Keratinocyte (primary cell): Measurements from ENCODE around the gene BLNK. TPM values are rescaled to one million over a fixed set of nuclear protein-coding genes. Genes with fewer than 3 reads are reported as not detected.

Experiments used
- DNase-seq: peaks from one replicate; pipeline ENCODE4 v3.0.0-alpha.2; 2011; ENCODE audit warnings: low read depth, missing footprints, low spot score
- FAIRE-seq: peaks from 2 replicates; lab custom pipeline; 2011; peaks lifted over from hg19 to GRCh38; lab: Jason Lieb, UNC
- H2AFZ ChIP-seq: 2 replicates; pipeline ENCODE4 v1.6.0; 2012; ENCODE audit warnings: low read length, control low read depth, inconsistent platforms; ENCODE audit not compliant: control insufficient read depth
- H3K27ac ChIP-seq: 2 replicates; pipeline ENCODE4 v1.5.1; 2011; ENCODE audit warnings: low read length; ENCODE audit not compliant: control insufficient read depth, insufficient read depth
- H3K27me3 ChIP-seq: 3 replicates; pipeline ENCODE4 v1.6.0; 2011; ENCODE audit warnings: low read length; ENCODE audit not compliant: control insufficient read depth, insufficient read depth; ENCODE audit errors: extremely low read depth
- H3K36me3 ChIP-seq, 2 experiments: 2 replicates in 1 of 2; 3 replicates in 1 of 2; pipeline ENCODE4 v1.5.1; 2011; ENCODE audit warnings: low read length in 2 of 2, mild to moderate bottlenecking in 1 of 2; ENCODE audit not compliant: control insufficient read depth in 2 of 2, insufficient read depth in 2 of 2; ENCODE audit errors: extremely low read depth in 1 of 2
- H3K4me1 ChIP-seq: 3 replicates; pipeline ENCODE4 v1.5.1; 2011; ENCODE audit warnings: low read length; ENCODE audit not compliant: control insufficient read depth, insufficient read depth; ENCODE audit errors: extremely low read depth
- H3K4me2 ChIP-seq: 3 replicates; pipeline ENCODE4 v1.6.0; 2011; ENCODE audit warnings: low read depth, low read length; ENCODE audit not compliant: control insufficient read depth, insufficient read depth; ENCODE audit errors: extremely low read depth
- H3K4me3 ChIP-seq, 3 experiments: fragments of 200-600 bp in 1 of 3; sonication (generic) in 1 of 3; 2 replicates in 2 of 3; 3 replicates in 1 of 3; pipeline ENCODE4 v1.5.1; 2011 to 2016; ENCODE audit warnings: low read length in 3 of 3, mild to moderate bottlenecking in 3 of 3, control low read depth in 2 of 3, inconsistent platforms in 1 of 3, low read depth in 1 of 3, mixed read lengths in 1 of 3, mixed run types in 1 of 3, moderate library complexity in 1 of 3; ENCODE audit not compliant: control insufficient read depth in 2 of 3, insufficient read depth in 2 of 3; ENCODE audit errors: extremely low read depth in 1 of 3
- H3K79me2 ChIP-seq: 2 replicates; pipeline ENCODE4 v1.6.0; 2012; ENCODE audit warnings: low read length; ENCODE audit not compliant: control insufficient read depth, insufficient read depth
- H3K9ac ChIP-seq: 3 replicates; pipeline ENCODE4 v1.6.0; 2011; ENCODE audit warnings: low read length; ENCODE audit not compliant: control insufficient read depth, insufficient read depth; ENCODE audit errors: extremely low read depth
- H3K9me1 ChIP-seq: 3 replicates; pipeline ENCODE4 v1.6.0; 2011; ENCODE audit warnings: low read length; ENCODE audit not compliant: control insufficient read depth, insufficient read depth; ENCODE audit errors: extremely low read depth
- H3K9me3 ChIP-seq: 2 replicates; pipeline ENCODE4 v1.5.1; 2012; ENCODE audit warnings: low read depth, low read length; ENCODE audit not compliant: control insufficient read depth
- H4K20me1 ChIP-seq: 3 replicates; pipeline ENCODE4 v1.6.0; 2011; ENCODE audit warnings: low read length; ENCODE audit not compliant: control insufficient read depth, insufficient read depth; ENCODE audit errors: extremely low read depth
- EZH2 ChIP-seq: IDR thresholded peaks from one replicate; pipeline ENCODE4 v1.6.1; 2012; ENCODE audit warnings: inconsistent platforms, mild to moderate bottlenecking, low read length, moderate library complexity
- dilution Hi-C: fragments of 300-500 bp; cut with MboI; formaldehyde crosslinking; loops from one replicate; pipeline ENCODE4 v1.7.0; 2020; ENCODE audit warnings: low sequenced_read_pairs; ENCODE audit not compliant: extremely low pct_ligation_motif_present
- polyA plus RNA-seq, 5 experiments: library from polyadenylated mRNA; depleted of rRNA in 3 of 5; stranded (reverse) in 3 of 5; stranded (forward) in 1 of 5; unstranded in 1 of 5; fragments of >200 nt; gene quantifications; 1 replicate in 1 of 5; 2 replicates in 3 of 5; 3 replicates in 1 of 5; pipeline versions ENCODE4 v1.2.1 to v1.2.3, GENCODE V29; 2011 to 2012; ENCODE audit warnings: missing spikeins in 2 of 5, low read depth in 1 of 5, low replicate concordance in 1 of 5
- TF ChIP-seq, protein P1 (sequence below), 3 experiments: IDR thresholded peaks in 1 of 3; conservative IDR thresholded peaks in 1 of 3; optimal IDR thresholded peaks in 1 of 3; 2 replicates in 2 of 3; 3 replicates in 1 of 3; pipeline versions ENCODE3 to v1.5.1; 2011; ENCODE audit warnings: low read length in 3 of 3, mild to moderate bottlenecking in 3 of 3, moderate library complexity in 2 of 3, control low read depth in 1 of 3, inconsistent platforms in 1 of 3; ENCODE audit not compliant: insufficient read depth in 2 of 3; ENCODE audit errors: extremely low read depth in 1 of 3

Gene BLNK
- polyA plus RNA-seq, 1 donor (not counting 4 experiments of a cell fraction or from before 2014, with no cell fraction given), result 2.2 TPM

DNA sequence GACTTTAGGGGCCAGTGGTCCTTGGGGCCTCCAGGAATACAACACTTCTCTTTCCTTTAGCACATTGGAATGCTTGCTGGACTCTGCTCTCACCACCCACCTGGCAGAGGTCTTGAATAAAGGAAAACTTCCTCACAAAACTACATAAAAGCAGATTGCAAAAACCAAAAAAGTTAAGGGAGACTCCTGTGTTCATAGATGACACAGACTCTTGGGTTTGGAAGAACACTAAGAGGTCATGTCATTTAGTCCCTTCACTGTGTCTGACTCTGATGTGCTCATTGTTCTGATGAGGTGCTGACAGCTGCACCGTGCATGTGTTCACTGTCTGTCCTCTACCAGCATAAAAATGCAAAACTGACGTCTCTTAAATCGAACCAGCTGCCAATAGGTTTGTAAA is 11.4 kb downstream of the BLNK start:
- DNase-seq (no peak), FAIRE-seq (no peak)
- Histone ChIP-seq H3K27ac (no peak overlapping the region), H3K36me3 (no peaks in the 10 kb centered on the region), H3K4me2 (no peak overlapping the region), H3K9me3 (no peaks in the 10 kb centered on the region), H3K4me1 (no peaks in the 10 kb centered on the region), H3K79me2 (no peaks in the 10 kb centered on the region), H3K9ac (no peak overlapping the region), H2AFZ (no peak overlapping the region), H3K4me3 (no peak overlapping the region), H4K20me1 (no peaks in the 10 kb centered on the region), H3K27me3 (no peaks in the 10 kb centered on the region), H3K9me1 (no peaks in the 10 kb centered on the region)
- no peak for TF ChIP-seq EZH2
- TF ChIP-seq, protein P1, sequence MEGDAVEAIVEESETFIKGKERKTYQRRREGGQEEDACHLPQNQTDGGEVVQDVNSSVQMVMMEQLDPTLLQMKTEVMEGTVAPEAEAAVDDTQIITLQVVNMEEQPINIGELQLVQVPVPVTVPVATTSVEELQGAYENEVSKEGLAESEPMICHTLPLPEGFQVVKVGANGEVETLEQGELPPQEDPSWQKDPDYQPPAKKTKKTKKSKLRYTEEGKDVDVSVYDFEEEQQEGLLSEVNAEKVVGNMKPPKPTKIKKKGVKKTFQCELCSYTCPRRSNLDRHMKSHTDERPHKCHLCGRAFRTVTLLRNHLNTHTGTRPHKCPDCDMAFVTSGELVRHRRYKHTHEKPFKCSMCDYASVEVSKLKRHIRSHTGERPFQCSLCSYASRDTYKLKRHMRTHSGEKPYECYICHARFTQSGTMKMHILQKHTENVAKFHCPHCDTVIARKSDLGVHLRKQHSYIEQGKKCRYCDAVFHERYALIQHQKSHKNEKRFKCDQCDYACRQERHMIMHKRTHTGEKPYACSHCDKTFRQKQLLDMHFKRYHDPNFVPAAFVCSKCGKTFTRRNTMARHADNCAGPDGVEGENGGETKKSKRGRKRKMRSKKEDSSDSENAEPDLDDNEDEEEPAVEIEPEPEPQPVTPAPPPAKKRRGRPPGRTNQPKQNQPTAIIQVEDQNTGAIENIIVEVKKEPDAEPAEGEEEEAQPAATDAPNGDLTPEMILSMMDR (optimal IDR thresholded peaks at IDR 0.05 in 1 of 3, IDR thresholded peaks at IDR 0.05 in 1 of 3, conservative IDR thresholded peaks at IDR 0.05 in 1 of 3; ENCODE audit: extremely low read depth in 1 of 3, insufficient read depth in 2 of 3, low read length in 3 of 3), result no peak
- dilution Hi-C loops, result no loop called here

DNA sequence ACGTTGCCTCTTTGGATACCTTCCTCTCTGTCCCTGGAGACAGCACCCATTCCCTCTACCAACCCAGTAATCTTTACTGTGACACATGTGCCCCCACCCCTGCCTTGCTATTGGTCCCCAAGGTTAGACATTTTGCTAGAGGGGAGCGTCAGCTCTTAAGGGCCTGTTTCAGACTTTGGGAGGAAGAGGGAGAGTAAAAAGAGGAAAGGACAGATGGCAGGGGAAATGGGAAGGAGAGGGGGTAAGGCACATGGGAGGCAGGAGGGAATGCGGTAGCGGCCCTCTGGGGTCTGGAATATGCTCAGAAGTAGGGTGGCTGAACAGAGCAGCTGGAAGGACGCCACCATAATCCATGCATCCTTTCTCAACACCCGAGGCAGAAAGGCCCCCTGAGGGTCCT is 12.2 kb downstream of the BLNK start:
- no peaks in the 10 kb centered on the region for H3K4me1 ChIP-seq
- H3K27me3 ChIP-seq, result no peaks in the 10 kb centered on the region
- FAIRE-seq (no peak), DNase-seq (no peak)
- no peak overlapping the region for H3K27ac ChIP-seq
- no peak overlapping the region for H3K4me3 ChIP-seq
- H4K20me1 ChIP-seq, result no peaks in the 10 kb centered on the region
- H3K9me3 ChIP-seq, result no peaks in the 10 kb centered on the region
- no peak overlapping the region for H2AFZ ChIP-seq
- no peaks in the 10 kb centered on the region for H3K79me2 ChIP-seq
- no peaks in the 10 kb centered on the region for H3K9me1 ChIP-seq
- no peak overlapping the region for H3K9ac ChIP-seq
- no peak overlapping the region for H3K4me2 ChIP-seq
- TF ChIP-seq EZH2, result no peak
- TF ChIP-seq, protein P1 (optimal IDR thresholded peaks at IDR 0.05 in 1 of 3, IDR thresholded peaks at IDR 0.05 in 1 of 3, conservative IDR thresholded peaks at IDR 0.05 in 1 of 3; ENCODE audit: extremely low read depth in 1 of 3, insufficient read depth in 2 of 3, low read length in 3 of 3), result no peak
- H3K36me3 ChIP-seq, result no peaks in the 10 kb centered on the region
- dilution Hi-C loops, result no loop called here
